Kidney tubule cell (primary cell): ENCODE data around the gene ATP12A.

Experiments
- DNase-seq: peaks from one replicate; pipeline ENCODE4 v3.0.0-alpha.2; 2018; ENCODE audit warnings: low spot score

Gene ATP12A

GRCh38 chr13:24680258-24680920 is at the start of gene ATP12A:
Gene ATP12A (plus strand): TSS chr13:24680408. CDS start chr13:24680744, 336 bp downstream.
- no peak for DNase-seq

- peak; percentile 23 for DNase-seq
These were observed 49.2 kb upstream of the ATP12A start for GRCh38 chr13:24630851-24631620.

GRCh38 chr13:24631922-24632321 is 48.3 kb upstream of the ATP12A start:
- DNase-seq = no peak

GRCh38 chr13:24632382-24633121 is 47.7 kb upstream of the ATP12A start:
- peak; percentile 33 for DNase-seq

- no peak for DNase-seq
These were observed 43.4 kb upstream of the ATP12A start for GRCh38 chr13:24636776-24637175.

GRCh38 chr13:24638096-24638495 is 42.1 kb upstream of the ATP12A start:
- no peak for DNase-seq

- DNase-seq = no peak
These were observed 39.5 kb upstream of the ATP12A start for GRCh38 chr13:24640752-24641151.

GRCh38 chr13:24642219-24642618 is 38.0 kb upstream of the ATP12A start:
- no peak for DNase-seq

- DNase-seq = no peak
These were observed 36.2 kb upstream of the ATP12A start for GRCh38 chr13:24644036-24644435.

- no peak for DNase-seq
These were observed 31.9 kb upstream of the ATP12A start for GRCh38 chr13:24648271-24648670.

GRCh38 chr13:24648983-24649687 is 31.1 kb upstream of the ATP12A start:
- no peak for DNase-seq

- no peak for DNase-seq
These were observed 30.5 kb upstream of the ATP12A start for GRCh38 chr13:24649688-24650043.

- no peak for DNase-seq
These were observed 30.0 kb upstream of the ATP12A start for GRCh38 chr13:24650161-24650560.

GRCh38 chr13:24651718-24652345 is 28.4 kb upstream of the ATP12A start:
- DNase-seq = peak; percentile 51

GRCh38 chr13:24652359-24652758 is 27.8 kb upstream of the ATP12A start:
- no peak for DNase-seq

- no peak for DNase-seq
These were observed 25.5 kb upstream of the ATP12A start for GRCh38 chr13:24654741-24655140.

GRCh38 chr13:24659239-24659638 is 21.0 kb upstream of the ATP12A start:
- no peak for DNase-seq

- DNase-seq = no peak
These were observed 20.0 kb upstream of the ATP12A start for GRCh38 chr13:24660023-24660741.

GRCh38 chr13:24661713-24662112 is 18.5 kb upstream of the ATP12A start:
- no peak for DNase-seq

GRCh38 chr13:24662195-24663088 is 17.8 kb upstream of the ATP12A start:
- no peak for DNase-seq
